ENCODE data around the gene CPA4.

- TF ChIP-seq CTCF (IDR thresholded peaks at IDR 0.05; ENCODE audit: poor library complexity) (no peak), EZH2phosphoT487 (IDR thresholded peaks at IDR 0.05; ENCODE audit: low read depth, severe bottlenecking, unreplicated experiment) (no peak)
Measured at GRCh38 chr7:130309986-130310385, 17.0 kb downstream of the CPA4 start.

Measured in hepatocyte (in vitro differentiated cells).